ENCODE data around the gene MYL6B. TPM values are rescaled to one million over a fixed set of nuclear protein-coding genes. Genes with fewer than 3 reads are reported as not detected.

MYL6B gene
- total RNA-seq, 3 donors from 2014 or later (not counting 1 experiment from before 2014, with no cell fraction given) = 6.7 to 8.9 (median 7.4) TPM

GRCh38 chr12:56105609-56105902 is 46.8 kb upstream of the MYL6B start:
- WGBS (ENCODE audit: insufficient coverage) = 44% methylated on average over 2 of the region's 2 CpGs
- Histone ChIP-seq H3K4me3 (ENCODE audit: low read length) (peak overlapping the region; percentile 81), H3K4me1 (ENCODE audit: control insufficient read depth, insufficient read depth, low read length) (peaks cover 37% of the 10 kb centered on the region), H3K27ac (ENCODE audit: low read length) (no peak overlapping the region), H3K36me3 (ENCODE audit: control insufficient read depth, insufficient read depth, low read length) (peaks cover 36% of the 10 kb centered on the region), H3K9me3 (ENCODE audit: control insufficient read depth, insufficient read depth, low read length) (no peaks in the 10 kb centered on the region), H3K27me3 (ENCODE audit: control insufficient read depth, insufficient read depth, low read length) (no peaks in the 10 kb centered on the region)
- no peak for TF ChIP-seq CTCF (IDR thresholded peaks at IDR 0.05)
- Mint-ChIP-seq H3K4me3 (peak overlapping the region; percentile 100), H3K36me3 (no peaks in the 10 kb centered on the region), H3K27me3 (ENCODE audit: low read depth in 2 of 2) (no peaks in the 10 kb centered on the region), H3K4me1 (peaks cover 52 to 56% of the 10 kb centered on the region in 2 donors), H3K27ac (peak overlapping the region; percentile 97 to 99), H3K9me3 (no peaks in the 10 kb centered on the region)
- no peak for DNase-seq
- no peak for ATAC-seq
- intact Hi-C loops (cut with micrococcal nuclease) = no loop called here

GRCh38 chr12:56107242-56107641 is 45.1 kb upstream of the MYL6B start:
- intact Hi-C loops (cut with micrococcal nuclease) = no loop called here
- Histone ChIP-seq H3K4me1 (ENCODE audit: control insufficient read depth, insufficient read depth, low read length) (peaks cover 30% of the 10 kb centered on the region), H3K4me3 (ENCODE audit: low read length) (no peak overlapping the region), H3K27ac (ENCODE audit: low read length) (no peak overlapping the region), H3K9me3 (ENCODE audit: control insufficient read depth, insufficient read depth, low read length) (no peaks in the 10 kb centered on the region), H3K36me3 (ENCODE audit: control insufficient read depth, insufficient read depth, low read length) (peaks cover 53% of the 10 kb centered on the region), H3K27me3 (ENCODE audit: control insufficient read depth, insufficient read depth, low read length) (no peaks in the 10 kb centered on the region)
- no peaks in the 10 kb centered on the region for H3K36me3 Mint-ChIP-seq
- peaks cover 46 to 49% of the 10 kb centered on the region in 2 donors for H3K4me1 Mint-ChIP-seq
- H3K27me3 Mint-ChIP-seq (ENCODE audit: low read depth in 2 of 2) = no peaks in the 10 kb centered on the region
- H3K4me3 Mint-ChIP-seq = no peak overlapping the region
- TF ChIP-seq CTCF (IDR thresholded peaks at IDR 0.05) = no peak
- H3K27ac Mint-ChIP-seq = peak overlapping the region in 1 of 2 donors; percentile 16
- no peaks in the 10 kb centered on the region for H3K9me3 Mint-ChIP-seq
- DNase-seq (no peak), ATAC-seq (no peak)
- WGBS (ENCODE audit: insufficient coverage) = 92% methylated on average over 2 of the region's 3 CpGs

GRCh38 chr12:56110571-56110970 is 41.8 kb upstream of the MYL6B start:
- intact Hi-C loops (cut with micrococcal nuclease) = no loop called here
- Histone ChIP-seq H3K4me1 (ENCODE audit: control insufficient read depth, insufficient read depth, low read length) (peaks cover 6% of the 10 kb centered on the region), H3K27ac (ENCODE audit: low read length) (no peak overlapping the region), H3K27me3 (ENCODE audit: control insufficient read depth, insufficient read depth, low read length) (no peaks in the 10 kb centered on the region), H3K4me3 (ENCODE audit: low read length) (no peak overlapping the region), H3K9me3 (ENCODE audit: control insufficient read depth, insufficient read depth, low read length) (no peaks in the 10 kb centered on the region), H3K36me3 (ENCODE audit: control insufficient read depth, insufficient read depth, low read length) (peaks cover 59% of the 10 kb centered on the region)
- ATAC-seq (no peak), DNase-seq (no peak)
- 95% methylated on average over 4 of the region's 5 CpGs for WGBS (ENCODE audit: insufficient coverage)
- Mint-ChIP-seq H3K27ac (no peak overlapping the region), H3K27me3 (ENCODE audit: low read depth in 2 of 2) (no peaks in the 10 kb centered on the region), H3K9me3 (no peaks in the 10 kb centered on the region), H3K4me1 (peaks cover 13 to 18% of the 10 kb centered on the region in 2 donors), H3K36me3 (peaks cover 11% of the 10 kb centered on the region), H3K4me3 (no peak overlapping the region)
- no peak for TF ChIP-seq CTCF (IDR thresholded peaks at IDR 0.05)

GRCh38 chr12:56114084-56114483 is 38.3 kb upstream of the MYL6B start:
- 100% methylated on average over 1 of the region's 1 CpG for WGBS (ENCODE audit: insufficient coverage)
- Mint-ChIP-seq H3K36me3 (peaks cover 11% of the 10 kb centered on the region), H3K4me3 (peak overlapping the region; percentile 51), H3K4me1 (peaks cover 25 to 26% of the 10 kb centered on the region in 2 donors), H3K27ac (peak overlapping the region; percentile 67 to 95), H3K9me3 (no peaks in the 10 kb centered on the region), H3K27me3 (ENCODE audit: low read depth in 2 of 2) (no peaks in the 10 kb centered on the region)
- H3K4me3 ChIP-seq (ENCODE audit: low read length) = no peak overlapping the region
- no peaks in the 10 kb centered on the region for H3K27me3 ChIP-seq (ENCODE audit: control insufficient read depth, insufficient read depth, low read length)
- no peak overlapping the region for H3K27ac ChIP-seq (ENCODE audit: low read length)
- ATAC-seq (no peak), DNase-seq (no peak)
- H3K9me3 ChIP-seq (ENCODE audit: control insufficient read depth, insufficient read depth, low read length) = no peaks in the 10 kb centered on the region
- H3K4me1 ChIP-seq (ENCODE audit: control insufficient read depth, insufficient read depth, low read length) = peaks cover 23% of the 10 kb centered on the region
- peaks cover 35% of the 10 kb centered on the region for H3K36me3 ChIP-seq (ENCODE audit: control insufficient read depth, insufficient read depth, low read length)
- no peak for TF ChIP-seq CTCF (IDR thresholded peaks at IDR 0.05)
- intact Hi-C loops (cut with micrococcal nuclease) = no loop called here
